ENCODE results near the gene USP3. TPM values are rescaled to one million over a fixed set of nuclear protein-coding genes. Genes with fewer than 3 reads are reported as not detected.
A peak's percentile ranks its signal among the peaks of the same experiment; 100 is the strongest.

The USP3 gene
- total and polyA plus RNA-seq, 9 of the 15 experiments (the other 6 are each of a cell fraction or from before 2014, with no cell fraction given) = 17.3 to 54.3 (median 34.8) TPM

DNA sequence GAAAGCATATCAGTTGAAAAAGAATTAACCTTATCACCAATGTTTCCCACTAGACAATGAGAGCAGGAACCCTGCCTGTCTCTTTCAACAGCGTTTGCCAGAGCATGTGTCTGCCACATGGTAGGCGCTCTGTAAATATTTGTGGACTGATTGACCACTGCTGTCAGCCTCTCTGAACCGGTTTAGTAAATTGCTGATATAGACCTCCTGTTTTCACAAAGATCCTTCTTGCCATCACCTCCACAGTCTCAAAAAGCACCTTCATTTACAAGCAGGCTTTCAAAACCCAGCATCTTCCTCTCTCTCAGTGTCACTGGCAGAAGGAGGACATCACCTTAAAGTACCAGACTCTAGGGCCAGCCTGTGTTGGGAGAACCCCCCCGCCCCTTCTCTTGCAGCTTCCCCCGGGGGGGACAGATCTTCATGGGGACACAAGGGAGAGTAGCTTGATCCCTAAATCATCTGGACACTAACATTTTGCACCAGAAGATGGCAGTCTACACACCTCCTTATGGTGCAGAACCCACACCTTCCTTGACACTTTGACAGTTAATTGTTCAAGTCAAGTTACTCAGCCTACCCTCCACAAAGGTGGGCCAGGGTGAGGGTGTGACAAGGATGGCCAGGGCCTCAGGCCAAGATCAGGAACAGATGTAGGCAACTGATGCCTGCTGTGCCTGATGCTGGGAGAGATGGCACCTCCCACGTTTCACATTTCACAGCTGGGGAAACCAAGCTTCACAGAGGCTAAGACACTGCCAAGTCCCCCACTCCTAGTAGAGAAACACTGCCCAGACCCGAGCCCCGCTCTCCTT lies 37.8 kb upstream of the USP3 start (continued):
- TF ChIP-seq, protein P1, sequence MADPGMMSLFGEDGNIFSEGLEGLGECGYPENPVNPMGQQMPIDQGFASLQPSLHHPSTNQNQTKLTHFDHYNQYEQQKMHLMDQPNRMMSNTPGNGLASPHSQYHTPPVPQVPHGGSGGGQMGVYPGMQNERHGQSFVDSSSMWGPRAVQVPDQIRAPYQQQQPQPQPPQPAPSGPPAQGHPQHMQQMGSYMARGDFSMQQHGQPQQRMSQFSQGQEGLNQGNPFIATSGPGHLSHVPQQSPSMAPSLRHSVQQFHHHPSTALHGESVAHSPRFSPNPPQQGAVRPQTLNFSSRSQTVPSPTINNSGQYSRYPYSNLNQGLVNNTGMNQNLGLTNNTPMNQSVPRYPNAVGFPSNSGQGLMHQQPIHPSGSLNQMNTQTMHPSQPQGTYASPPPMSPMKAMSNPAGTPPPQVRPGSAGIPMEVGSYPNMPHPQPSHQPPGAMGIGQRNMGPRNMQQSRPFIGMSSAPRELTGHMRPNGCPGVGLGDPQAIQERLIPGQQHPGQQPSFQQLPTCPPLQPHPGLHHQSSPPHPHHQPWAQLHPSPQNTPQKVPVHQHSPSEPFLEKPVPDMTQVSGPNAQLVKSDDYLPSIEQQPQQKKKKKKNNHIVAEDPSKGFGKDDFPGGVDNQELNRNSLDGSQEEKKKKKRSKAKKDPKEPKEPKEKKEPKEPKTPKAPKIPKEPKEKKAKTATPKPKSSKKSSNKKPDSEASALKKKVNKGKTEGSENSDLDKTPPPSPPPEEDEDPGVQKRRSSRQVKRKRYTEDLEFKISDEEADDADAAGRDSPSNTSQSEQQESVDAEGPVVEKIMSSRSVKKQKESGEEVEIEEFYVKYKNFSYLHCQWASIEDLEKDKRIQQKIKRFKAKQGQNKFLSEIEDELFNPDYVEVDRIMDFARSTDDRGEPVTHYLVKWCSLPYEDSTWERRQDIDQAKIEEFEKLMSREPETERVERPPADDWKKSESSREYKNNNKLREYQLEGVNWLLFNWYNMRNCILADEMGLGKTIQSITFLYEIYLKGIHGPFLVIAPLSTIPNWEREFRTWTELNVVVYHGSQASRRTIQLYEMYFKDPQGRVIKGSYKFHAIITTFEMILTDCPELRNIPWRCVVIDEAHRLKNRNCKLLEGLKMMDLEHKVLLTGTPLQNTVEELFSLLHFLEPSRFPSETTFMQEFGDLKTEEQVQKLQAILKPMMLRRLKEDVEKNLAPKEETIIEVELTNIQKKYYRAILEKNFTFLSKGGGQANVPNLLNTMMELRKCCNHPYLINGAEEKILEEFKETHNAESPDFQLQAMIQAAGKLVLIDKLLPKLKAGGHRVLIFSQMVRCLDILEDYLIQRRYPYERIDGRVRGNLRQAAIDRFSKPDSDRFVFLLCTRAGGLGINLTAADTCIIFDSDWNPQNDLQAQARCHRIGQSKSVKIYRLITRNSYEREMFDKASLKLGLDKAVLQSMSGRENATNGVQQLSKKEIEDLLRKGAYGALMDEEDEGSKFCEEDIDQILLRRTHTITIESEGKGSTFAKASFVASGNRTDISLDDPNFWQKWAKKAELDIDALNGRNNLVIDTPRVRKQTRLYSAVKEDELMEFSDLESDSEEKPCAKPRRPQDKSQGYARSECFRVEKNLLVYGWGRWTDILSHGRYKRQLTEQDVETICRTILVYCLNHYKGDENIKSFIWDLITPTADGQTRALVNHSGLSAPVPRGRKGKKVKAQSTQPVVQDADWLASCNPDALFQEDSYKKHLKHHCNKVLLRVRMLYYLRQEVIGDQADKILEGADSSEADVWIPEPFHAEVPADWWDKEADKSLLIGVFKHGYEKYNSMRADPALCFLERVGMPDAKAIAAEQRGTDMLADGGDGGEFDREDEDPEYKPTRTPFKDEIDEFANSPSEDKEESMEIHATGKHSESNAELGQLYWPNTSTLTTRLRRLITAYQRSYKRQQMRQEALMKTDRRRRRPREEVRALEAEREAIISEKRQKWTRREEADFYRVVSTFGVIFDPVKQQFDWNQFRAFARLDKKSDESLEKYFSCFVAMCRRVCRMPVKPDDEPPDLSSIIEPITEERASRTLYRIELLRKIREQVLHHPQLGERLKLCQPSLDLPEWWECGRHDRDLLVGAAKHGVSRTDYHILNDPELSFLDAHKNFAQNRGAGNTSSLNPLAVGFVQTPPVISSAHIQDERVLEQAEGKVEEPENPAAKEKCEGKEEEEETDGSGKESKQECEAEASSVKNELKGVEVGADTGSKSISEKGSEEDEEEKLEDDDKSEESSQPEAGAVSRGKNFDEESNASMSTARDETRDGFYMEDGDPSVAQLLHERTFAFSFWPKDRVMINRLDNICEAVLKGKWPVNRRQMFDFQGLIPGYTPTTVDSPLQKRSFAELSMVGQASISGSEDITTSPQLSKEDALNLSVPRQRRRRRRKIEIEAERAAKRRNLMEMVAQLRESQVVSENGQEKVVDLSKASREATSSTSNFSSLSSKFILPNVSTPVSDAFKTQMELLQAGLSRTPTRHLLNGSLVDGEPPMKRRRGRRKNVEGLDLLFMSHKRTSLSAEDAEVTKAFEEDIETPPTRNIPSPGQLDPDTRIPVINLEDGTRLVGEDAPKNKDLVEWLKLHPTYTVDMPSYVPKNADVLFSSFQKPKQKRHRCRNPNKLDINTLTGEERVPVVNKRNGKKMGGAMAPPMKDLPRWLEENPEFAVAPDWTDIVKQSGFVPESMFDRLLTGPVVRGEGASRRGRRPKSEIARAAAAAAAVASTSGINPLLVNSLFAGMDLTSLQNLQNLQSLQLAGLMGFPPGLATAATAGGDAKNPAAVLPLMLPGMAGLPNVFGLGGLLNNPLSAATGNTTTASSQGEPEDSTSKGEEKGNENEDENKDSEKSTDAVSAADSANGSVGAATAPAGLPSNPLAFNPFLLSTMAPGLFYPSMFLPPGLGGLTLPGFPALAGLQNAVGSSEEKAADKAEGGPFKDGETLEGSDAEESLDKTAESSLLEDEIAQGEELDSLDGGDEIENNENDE (IDR thresholded peaks at IDR 0.05; ENCODE audit: low read depth, low read length) = no peak
- 0 out of 2 replicates have a peak, but pooled peaks have one; percentile 12 for TF ChIP-seq ESRRA (IDR thresholded peaks at IDR 0.05; ENCODE audit: borderline replicate concordance, low read depth)
- TF ChIP-seq SMC3 (conservative IDR thresholded peaks at IDR 0.05; ENCODE audit: insufficient read depth, low read depth, low read length) = peak; percentile 63
- TF ChIP-seq, protein P2, sequence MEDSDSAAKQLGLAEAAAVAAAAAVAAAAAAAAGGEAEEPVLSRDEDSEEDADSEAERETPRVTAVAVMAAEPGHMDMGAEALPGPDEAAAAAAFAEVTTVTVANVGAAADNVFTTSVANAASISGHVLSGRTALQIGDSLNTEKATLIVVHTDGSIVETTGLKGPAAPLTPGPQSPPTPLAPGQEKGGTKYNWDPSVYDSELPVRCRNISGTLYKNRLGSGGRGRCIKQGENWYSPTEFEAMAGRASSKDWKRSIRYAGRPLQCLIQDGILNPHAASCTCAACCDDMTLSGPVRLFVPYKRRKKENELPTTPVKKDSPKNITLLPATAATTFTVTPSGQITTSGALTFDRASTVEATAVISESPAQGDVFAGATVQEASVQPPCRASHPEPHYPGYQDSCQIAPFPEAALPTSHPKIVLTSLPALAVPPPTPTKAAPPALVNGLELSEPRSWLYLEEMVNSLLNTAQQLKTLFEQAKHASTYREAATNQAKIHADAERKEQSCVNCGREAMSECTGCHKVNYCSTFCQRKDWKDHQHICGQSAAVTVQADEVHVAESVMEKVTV (CRISPR knock-in tag; IDR thresholded peaks at IDR 0.05) = peak; percentile 46; the same call in 1 of the 2 replicates
- TF ChIP-seq ZNF134 (CRISPR knock-in tag; conservative IDR thresholded peaks at IDR 0.05) = no peak
- TF ChIP-seq C11orf30 (IDR thresholded peaks at IDR 0.05; ENCODE audit: low read depth) = peak; percentile 17; the same call in 1 of the 2 replicates
- TF ChIP-seq NFIC (IDR thresholded peaks at IDR 0.05) = no peak
- peak; percentile 51; the same call in 1 of the 2 replicates for TF ChIP-seq STAG1 (CRISPR knock-in tag; IDR thresholded peaks at IDR 0.05; ENCODE audit: borderline replicate concordance)
- TF ChIP-seq, protein P3, sequence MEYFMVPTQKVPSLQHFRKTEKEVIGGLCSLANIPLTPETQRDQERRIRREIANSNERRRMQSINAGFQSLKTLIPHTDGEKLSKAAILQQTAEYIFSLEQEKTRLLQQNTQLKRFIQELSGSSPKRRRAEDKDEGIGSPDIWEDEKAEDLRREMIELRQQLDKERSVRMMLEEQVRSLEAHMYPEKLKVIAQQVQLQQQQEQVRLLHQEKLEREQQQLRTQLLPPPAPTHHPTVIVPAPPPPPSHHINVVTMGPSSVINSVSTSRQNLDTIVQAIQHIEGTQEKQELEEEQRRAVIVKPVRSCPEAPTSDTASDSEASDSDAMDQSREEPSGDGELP (CRISPR knock-in tag; IDR thresholded peaks at IDR 0.05; ENCODE audit: borderline replicate concordance) = 0 out of 2 replicates have a peak, but pooled peaks have one; percentile 34
- no peak for TF ChIP-seq U2AF2 (optimal IDR thresholded peaks at IDR 0.05; ENCODE audit: low read depth, low read length)

Measured in K562 (cell line).